Activated T-cell treated with anti-CD3 and anti-CD28 coated beads, Interleukin-2, amount 50 U/mL, for 4 hours (primary cell): ENCODE measurements around the gene PDE4B. TPM values are rescaled to one million over a fixed set of nuclear protein-coding genes. Genes with fewer than 3 reads are reported as not detected.
A peak's percentile ranks its signal among the peaks of the same experiment; 100 is the strongest.

Source experiments
- ATAC-seq, 2 donors: fragments of 200-7000 bp; cut with Tn5 transposase; one replicate each; pipeline ENCODE4 v1.10.0; 2021
- DNase-seq: peaks from one replicate; pipeline ENCODE4 v3.0.0-alpha.2; 2020
- H3K27me3 Mint-ChIP-seq: one replicate; pipeline ENCODE4 v1.8.0; 2021; ENCODE audit warnings: low read depth, mixed read lengths
- H3K36me3 Mint-ChIP-seq: one replicate; pipeline ENCODE4 v1.8.0; 2022; ENCODE audit warnings: mixed read lengths; ENCODE audit not compliant: insufficient read depth
- H3K4me1 Mint-ChIP-seq: one replicate; pipeline ENCODE4 v1.8.0; 2021; ENCODE audit warnings: low read depth, mixed read lengths
- H3K4me3 Mint-ChIP-seq: one replicate; pipeline ENCODE4 v1.8.0; 2021; ENCODE audit warnings: mild to moderate bottlenecking, moderate library complexity, mixed read lengths
- H3K9me3 Mint-ChIP-seq: one replicate; pipeline ENCODE4 v1.8.0; 2021; ENCODE audit warnings: mixed read lengths
- total RNA-seq, 3 donors: library from RNA; stranded (reverse); gene quantifications; one replicate each; pipeline ENCODE4 v1.2.1, GENCODE V29; 2021

PDE4B gene
- total RNA-seq, 3 donors from 2014 or later, result 18.8 to 31.5 (median 20.8) TPM

DNA sequence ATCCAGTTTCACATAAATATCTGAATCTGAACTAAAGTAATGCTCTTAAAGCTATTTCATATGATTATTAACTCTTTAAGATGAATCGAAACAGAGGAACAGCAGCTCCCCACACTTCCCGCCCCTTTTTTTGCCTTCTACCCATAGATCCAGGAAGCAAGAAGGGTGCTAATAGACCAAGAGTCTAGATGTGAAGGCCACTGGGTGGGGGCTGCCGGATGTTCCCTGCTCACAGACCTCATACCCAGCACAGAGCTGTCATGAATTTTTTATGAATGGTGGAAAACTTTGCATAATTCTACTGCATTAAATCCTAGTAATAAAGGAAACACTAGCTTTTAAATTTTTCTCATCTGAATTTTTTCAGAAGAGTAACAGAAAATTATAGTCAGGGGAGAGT is 457.4 kb downstream of the PDE4B start:
- no peak overlapping the region for H3K4me3 Mint-ChIP-seq

DNA sequence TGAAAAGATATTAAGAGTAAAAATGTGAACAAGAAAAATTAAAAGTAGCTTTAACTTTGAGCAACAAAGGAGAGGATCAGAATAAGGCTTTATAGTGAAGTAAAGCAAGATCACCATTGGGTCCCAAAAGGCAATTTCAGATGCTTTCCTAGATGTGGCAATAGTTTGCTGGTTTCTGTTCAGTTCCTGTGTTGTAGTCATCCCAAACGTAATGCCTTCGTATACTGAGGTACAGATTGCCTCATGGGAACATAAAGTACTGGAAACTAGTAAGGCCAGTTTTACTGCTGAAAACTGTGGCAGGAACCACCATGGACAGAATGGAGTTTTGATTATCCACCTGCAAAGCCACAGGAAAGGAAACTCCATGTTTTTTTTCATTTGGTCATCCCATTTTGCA is 457.8 kb downstream of the PDE4B start:
- Mint-ChIP-seq H3K27me3 (no peaks in the 10 kb centered on the region), H3K9me3 (no peaks in the 10 kb centered on the region), H3K4me1 (peaks cover 50% of the 10 kb centered on the region), H3K4me3 (no peak overlapping the region), H3K36me3 (no peaks in the 10 kb centered on the region)
- ATAC-seq (no peak), DNase-seq (no peak)

More for the DNA sequence above, 457.4 kb downstream of the PDE4B start:
- ATAC-seq, result no peak
- no peaks in the 10 kb centered on the region for H3K27me3 Mint-ChIP-seq
- H3K36me3 Mint-ChIP-seq, result no peaks in the 10 kb centered on the region
- H3K4me1 Mint-ChIP-seq, result peaks cover 48% of the 10 kb centered on the region
- no peak for DNase-seq
- H3K9me3 Mint-ChIP-seq, result no peaks in the 10 kb centered on the region

DNA sequence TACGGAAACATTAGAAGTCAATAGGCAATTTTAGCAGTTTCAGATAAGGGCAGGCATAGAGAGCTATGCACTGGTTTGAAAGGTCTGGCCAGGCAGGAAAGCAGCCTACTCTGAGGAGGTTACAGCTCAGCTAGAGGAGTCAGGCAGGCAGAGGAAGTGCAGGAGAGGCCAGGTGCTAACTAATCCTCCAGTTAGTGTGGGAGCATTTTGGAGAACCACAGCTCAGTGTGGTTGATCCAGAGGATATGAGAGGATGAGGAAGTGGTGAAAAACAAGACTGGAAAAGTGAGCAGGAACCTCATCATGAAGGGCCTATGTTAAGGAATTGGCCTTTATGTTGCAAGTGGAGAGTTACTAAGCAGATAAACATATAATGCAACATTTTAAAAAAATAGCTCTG is 458.9 kb downstream of the PDE4B start:
- ATAC-seq (no peak), DNase-seq (no peak)
- no peaks in the 10 kb centered on the region for H3K36me3 Mint-ChIP-seq
- H3K9me3 Mint-ChIP-seq, result no peaks in the 10 kb centered on the region
- H3K27me3 Mint-ChIP-seq, result no peaks in the 10 kb centered on the region
- no peak overlapping the region for H3K4me3 Mint-ChIP-seq
- H3K4me1 Mint-ChIP-seq, result peaks cover 47% of the 10 kb centered on the region

- no peak for DNase-seq
- H3K4me1 Mint-ChIP-seq, result peaks cover 40% of the 10 kb centered on the region
- peak; percentile 81 to 88 for ATAC-seq
- no peak overlapping the region for H3K4me3 Mint-ChIP-seq
- H3K27me3 Mint-ChIP-seq, result no peaks in the 10 kb centered on the region
- peaks cover 1% of the 10 kb centered on the region for H3K36me3 Mint-ChIP-seq
- no peaks in the 10 kb centered on the region for H3K9me3 Mint-ChIP-seq
Observed at GRCh38 chr1:66253330-66253921, 460.7 kb downstream of the PDE4B start.

DNA sequence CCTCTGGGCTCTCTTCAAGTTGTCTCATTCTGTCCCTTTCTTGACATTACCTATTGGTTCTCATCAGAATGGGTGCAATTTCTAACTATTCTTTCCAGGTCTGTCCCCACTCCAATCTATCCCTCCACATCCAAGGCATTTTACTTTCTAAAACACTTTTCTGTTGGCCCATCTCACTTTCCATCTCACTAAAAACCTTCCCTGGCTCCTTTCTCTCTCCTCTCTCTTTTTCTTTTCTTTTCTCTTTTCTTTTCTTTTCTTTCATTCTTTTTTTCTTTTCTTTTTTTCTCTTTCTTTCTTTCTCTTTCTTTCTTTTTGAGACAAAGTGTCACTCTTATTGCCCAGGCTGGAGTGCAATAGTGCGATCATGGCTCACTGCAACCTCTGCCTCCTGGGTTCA is 462.1 kb downstream of the PDE4B start:
- no peak overlapping the region for H3K4me3 Mint-ChIP-seq
- peaks cover 1% of the 10 kb centered on the region for H3K36me3 Mint-ChIP-seq
- DNase-seq, result no peak
- no peaks in the 10 kb centered on the region for H3K27me3 Mint-ChIP-seq
- H3K4me1 Mint-ChIP-seq, result peaks cover 42% of the 10 kb centered on the region
- no peaks in the 10 kb centered on the region for H3K9me3 Mint-ChIP-seq
- no peak for ATAC-seq

DNA sequence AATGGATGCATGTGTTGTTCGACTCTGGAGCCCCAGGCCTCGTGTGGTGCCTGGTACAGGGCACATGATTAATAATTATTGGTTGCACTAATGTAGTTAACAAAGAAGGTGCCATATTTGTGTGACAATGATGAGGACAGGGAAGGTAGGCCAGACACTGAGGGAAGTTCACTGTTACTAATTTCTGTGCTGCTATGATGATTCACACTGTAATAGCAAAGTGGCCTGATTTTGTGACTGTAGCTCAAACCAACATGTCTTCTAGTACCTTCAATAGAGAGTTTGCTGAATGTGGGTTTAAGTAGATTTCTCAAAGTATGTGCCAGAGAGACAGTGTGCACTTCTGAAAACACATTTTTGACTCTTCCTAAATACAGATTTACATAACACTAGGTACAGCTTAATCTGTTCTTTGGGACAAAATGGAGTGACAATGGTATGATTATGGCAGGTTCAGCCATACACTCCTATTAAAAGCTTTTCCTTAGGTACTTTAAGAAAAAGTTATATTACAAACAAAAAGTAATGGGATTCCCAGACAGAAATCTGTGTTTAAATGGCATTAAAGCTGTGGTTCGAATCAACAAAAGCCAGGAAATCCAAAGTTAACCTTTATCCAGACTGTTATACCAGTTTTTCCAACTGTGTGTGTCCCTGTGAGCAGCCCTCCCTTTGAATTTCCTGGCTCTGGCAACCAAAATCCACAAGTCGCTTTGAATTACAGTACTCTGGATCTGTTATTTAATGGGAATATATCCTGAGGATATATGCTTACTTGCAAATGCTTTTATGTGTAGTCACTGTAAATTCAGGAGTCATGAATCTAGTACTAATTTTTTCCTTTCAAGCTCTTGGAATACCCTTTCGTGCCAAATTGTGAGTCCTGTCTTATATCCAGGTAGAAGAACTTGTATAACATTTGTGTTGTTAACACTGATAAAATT is 464.2 kb downstream of the PDE4B start:
- Mint-ChIP-seq H3K4me1 (peaks cover 58% of the 10 kb centered on the region), H3K27me3 (no peaks in the 10 kb centered on the region), H3K9me3 (no peaks in the 10 kb centered on the region), H3K36me3 (peaks cover 1% of the 10 kb centered on the region), H3K4me3 (no peak overlapping the region)
- DNase-seq, result no peak
- ATAC-seq, result peak; percentile 55 to 58

DNA sequence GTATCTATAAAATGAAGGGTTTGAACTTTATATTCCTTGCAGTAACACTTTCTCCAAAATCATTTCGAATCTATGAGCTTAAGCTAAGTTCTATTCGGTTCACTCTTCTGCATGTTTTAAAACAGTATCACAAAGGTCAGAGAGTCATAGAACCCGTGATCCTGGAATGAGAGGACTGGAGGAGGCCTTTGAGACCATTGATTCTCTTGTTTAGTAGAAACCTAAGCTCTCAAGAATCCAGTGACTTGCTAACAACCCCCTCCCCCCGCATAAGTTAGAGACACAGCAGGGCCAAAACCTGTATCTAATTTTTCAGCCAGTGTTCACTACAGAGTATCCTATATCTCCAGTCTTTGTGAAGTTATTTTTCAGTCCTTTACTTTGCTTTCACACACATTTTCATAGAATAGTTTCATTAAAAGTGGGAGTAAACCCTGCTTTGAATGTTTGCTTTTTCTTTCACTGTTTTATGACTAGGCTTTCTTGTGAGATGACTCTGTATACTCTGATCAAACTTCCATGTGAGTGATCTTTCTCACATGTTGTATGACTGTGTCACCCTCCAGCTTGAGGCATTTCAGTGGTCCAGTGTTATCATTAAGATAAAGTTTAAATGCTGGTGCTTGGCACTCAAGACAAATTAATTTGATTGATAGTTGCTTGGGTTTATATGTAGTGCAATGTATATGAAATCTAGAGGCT is 465.9 kb downstream of the PDE4B start:
- Mint-ChIP-seq H3K4me1 (peaks cover 62% of the 10 kb centered on the region), H3K9me3 (no peaks in the 10 kb centered on the region), H3K27me3 (no peaks in the 10 kb centered on the region), H3K36me3 (peaks cover 1% of the 10 kb centered on the region), H3K4me3 (no peak overlapping the region)
- DNase-seq, result no peak
- ATAC-seq, result peak; percentile 88 to 91

GRCh38 chr1:66261364-66261763 is 468.7 kb downstream of the PDE4B start:
- Mint-ChIP-seq H3K4me1 (peaks cover 48% of the 10 kb centered on the region), H3K4me3 (no peak overlapping the region), H3K27me3 (no peaks in the 10 kb centered on the region), H3K9me3 (no peaks in the 10 kb centered on the region), H3K36me3 (peaks cover 1% of the 10 kb centered on the region)
- peak; percentile 30 to 32 for ATAC-seq
- DNase-seq, result no peak

GRCh38 chr1:66262208-66262963 is 469.7 kb downstream of the PDE4B start:
- no peak for ATAC-seq
- DNase-seq, result no peak
- H3K27me3 Mint-ChIP-seq, result no peaks in the 10 kb centered on the region
- no peaks in the 10 kb centered on the region for H3K9me3 Mint-ChIP-seq
- peaks cover 1% of the 10 kb centered on the region for H3K36me3 Mint-ChIP-seq
- peaks cover 45% of the 10 kb centered on the region for H3K4me1 Mint-ChIP-seq
- H3K4me3 Mint-ChIP-seq, result no peak overlapping the region

DNA sequence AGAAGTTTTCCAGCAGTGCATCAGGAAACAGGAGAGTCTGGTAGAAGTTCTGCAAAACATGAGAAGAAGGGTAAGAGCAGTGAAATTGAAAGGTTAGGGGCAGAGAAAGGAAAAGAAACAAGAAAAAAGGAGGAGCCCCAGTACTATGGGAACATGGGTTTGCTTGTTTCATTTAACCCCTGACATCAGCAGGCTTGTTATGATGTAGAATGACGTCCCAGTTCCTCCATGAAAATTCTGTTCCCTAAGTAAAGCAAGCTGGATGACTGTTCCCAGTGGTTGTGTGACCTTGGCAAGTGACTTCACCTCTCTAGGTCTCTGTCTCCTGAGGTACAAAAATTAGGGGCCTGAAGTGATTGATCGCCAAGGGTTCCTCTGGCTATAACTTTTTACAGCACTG is 472.6 kb downstream of the PDE4B start:
- Mint-ChIP-seq H3K27me3 (no peaks in the 10 kb centered on the region), H3K4me1 (peaks cover 26% of the 10 kb centered on the region), H3K36me3 (no peaks in the 10 kb centered on the region), H3K4me3 (no peak overlapping the region), H3K9me3 (no peaks in the 10 kb centered on the region)
- no peak for DNase-seq
- no peak for ATAC-seq

- Mint-ChIP-seq H3K36me3 (no peaks in the 10 kb centered on the region), H3K4me1 (peaks cover 26% of the 10 kb centered on the region), H3K27me3 (no peaks in the 10 kb centered on the region), H3K9me3 (no peaks in the 10 kb centered on the region), H3K4me3 (no peak overlapping the region)
- ATAC-seq, result no peak
- DNase-seq, result no peak
Observed at GRCh38 chr1:66265796-66266195, 473.1 kb downstream of the PDE4B start.

GRCh38 chr1:66266350-66266749 is 473.7 kb downstream of the PDE4B start:
- Mint-ChIP-seq H3K9me3 (no peaks in the 10 kb centered on the region), H3K4me3 (no peak overlapping the region), H3K36me3 (no peaks in the 10 kb centered on the region), H3K27me3 (no peaks in the 10 kb centered on the region), H3K4me1 (peaks cover 23% of the 10 kb centered on the region)
- DNase-seq, result no peak
- ATAC-seq, result no peak

- no peak for DNase-seq
Observed at GRCh38 chr1:66266756-66267155, 474.1 kb downstream of the PDE4B start.

More at GRCh38 chr1:66266756-66267155, 474.1 kb downstream of the PDE4B start:
- Mint-ChIP-seq H3K4me1 (peaks cover 23% of the 10 kb centered on the region), H3K4me3 (no peak overlapping the region), H3K36me3 (no peaks in the 10 kb centered on the region), H3K9me3 (no peaks in the 10 kb centered on the region), H3K27me3 (no peaks in the 10 kb centered on the region)
- no peak for ATAC-seq
